Activated gamma-delta T cell treated with anti-CD3 and anti-CD28 coated beads, Interleukin-2, amount 50 U/mL, for 16 hours (primary cell): Measurements from ENCODE around the gene EGFR.
"Not testable (repeated sequence)": the region's sequence is repeated elsewhere in the genome, so short reads cannot be mapped to it uniquely, and the experiment has no call there.

ENCODE experiments used
- DNase-seq: peaks from one replicate; pipeline ENCODE4 v3.0.0-alpha.2; 2020; ENCODE audit warnings: low read depth

Gene EGFR

DNA sequence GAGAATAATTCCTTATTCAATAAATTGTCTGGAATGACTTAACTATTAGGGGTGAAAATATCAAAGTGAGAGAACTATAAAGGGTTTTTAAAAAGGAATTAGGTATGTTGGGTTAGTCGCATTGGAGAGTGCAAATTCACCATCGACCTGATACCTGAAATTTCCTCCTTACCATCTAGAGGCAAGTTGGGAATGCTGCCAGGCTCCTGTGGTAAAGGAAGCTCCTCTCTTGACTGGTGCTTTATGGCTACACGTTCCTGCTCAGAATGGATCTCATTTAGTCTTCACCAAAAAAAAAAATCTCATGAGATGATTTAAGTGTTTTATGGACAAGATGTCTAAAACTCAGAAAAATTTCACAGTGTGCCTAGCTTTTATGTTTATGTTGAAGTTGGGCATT lies 129.8 kb downstream of the EGFR start:
- DNase-seq = no peak

DNA sequence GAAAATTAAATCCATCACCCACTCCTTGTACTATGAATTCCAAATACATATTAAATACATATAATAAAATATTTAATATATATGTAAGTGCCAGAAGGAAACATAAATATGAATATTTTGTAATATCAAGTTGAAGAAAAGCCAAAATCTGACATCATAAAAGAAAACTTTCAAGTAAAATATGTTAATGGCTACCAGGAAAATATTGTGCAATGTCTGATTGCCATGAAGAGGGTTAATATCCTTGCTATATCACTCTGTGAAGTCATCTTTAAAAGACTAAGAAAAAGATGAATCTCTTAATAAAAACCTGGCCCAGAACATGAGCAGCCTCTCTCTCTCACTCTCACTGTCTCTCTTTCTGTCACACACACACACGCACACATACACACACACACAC lies 130.2 kb downstream of the EGFR start:
- no peak for DNase-seq

- no peak for DNase-seq
Observed at GRCh38 chr7:55150166-55150565, 131.3 kb downstream of the EGFR start.

GRCh38 chr7:55150709-55151451 lies 132.1 kb downstream of the EGFR start:
- DNase-seq = no peak

- no peak for DNase-seq
Observed at GRCh38 chr7:55152516-55152915, 133.7 kb downstream of the EGFR start.

GRCh38 chr7:55154096-55154495 lies 135.3 kb downstream of the EGFR start:
- no peak for DNase-seq

- no peak for DNase-seq
Observed at GRCh38 chr7:55155351-55156117, 136.7 kb downstream of the EGFR start.

GRCh38 chr7:55156919-55157763 lies 138.3 kb downstream of the EGFR start:
- no peak for DNase-seq

DNA sequence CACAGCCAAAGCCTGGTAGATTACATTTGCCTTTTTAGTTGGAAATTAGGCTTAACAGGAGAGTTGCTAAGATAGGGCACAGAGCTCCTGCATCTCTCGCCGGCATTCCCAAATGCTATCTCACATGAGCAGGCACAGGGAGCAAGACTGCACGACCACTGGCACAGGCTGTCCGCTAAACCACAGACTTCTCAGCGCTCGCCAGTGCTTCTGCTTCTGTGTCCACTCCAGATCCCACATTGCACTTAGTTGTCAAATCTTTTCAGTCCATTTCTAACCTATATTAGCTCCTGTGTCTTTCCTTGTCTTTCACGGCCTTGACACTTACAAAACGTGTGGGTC lies 138.9 kb downstream of the EGFR start:
- no peak for DNase-seq

DNA sequence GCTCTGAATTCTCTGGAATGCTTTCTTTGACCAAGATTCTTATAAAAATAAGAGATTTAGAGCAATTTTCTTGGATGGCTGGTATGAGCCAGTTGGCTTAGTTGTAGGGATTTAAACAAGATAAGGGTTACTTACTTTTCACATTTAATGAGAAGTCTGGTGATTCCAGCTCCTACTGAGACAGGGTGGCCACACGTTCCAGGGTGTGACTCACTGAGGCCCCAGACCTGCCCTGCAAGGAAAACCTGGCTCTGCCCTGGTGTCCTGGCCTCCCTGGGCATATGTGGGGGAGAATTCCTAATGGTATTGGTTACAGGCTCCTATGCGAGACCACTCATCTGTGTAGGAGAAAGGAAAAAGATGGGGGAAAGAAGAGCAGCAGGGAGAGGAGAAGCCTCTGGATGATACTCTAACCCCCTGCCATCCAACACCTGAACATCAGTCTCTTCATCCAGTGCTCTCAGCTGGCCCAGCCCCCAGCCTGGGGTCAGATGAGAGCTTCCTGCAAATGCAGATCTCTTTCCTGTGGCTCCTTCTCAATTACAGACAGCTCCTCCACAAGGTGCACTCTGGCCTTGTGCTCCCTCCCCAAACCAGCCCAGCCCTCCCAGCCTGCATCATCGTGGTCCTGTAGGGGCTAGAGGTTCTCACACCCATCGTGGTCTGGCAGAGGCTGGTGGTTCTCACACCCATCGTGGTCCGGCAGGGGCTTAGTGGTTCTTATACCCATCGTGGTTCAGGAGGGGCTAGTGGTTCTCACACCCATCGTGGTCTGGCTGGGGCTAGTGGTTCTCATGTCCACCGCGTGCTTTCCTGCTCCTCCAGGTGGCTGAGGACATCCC lies 139.9 kb downstream of the EGFR start:
- no peak for DNase-seq

- no peak for DNase-seq
Observed at GRCh38 chr7:55160539-55160938, 141.7 kb downstream of the EGFR start.

DNA sequence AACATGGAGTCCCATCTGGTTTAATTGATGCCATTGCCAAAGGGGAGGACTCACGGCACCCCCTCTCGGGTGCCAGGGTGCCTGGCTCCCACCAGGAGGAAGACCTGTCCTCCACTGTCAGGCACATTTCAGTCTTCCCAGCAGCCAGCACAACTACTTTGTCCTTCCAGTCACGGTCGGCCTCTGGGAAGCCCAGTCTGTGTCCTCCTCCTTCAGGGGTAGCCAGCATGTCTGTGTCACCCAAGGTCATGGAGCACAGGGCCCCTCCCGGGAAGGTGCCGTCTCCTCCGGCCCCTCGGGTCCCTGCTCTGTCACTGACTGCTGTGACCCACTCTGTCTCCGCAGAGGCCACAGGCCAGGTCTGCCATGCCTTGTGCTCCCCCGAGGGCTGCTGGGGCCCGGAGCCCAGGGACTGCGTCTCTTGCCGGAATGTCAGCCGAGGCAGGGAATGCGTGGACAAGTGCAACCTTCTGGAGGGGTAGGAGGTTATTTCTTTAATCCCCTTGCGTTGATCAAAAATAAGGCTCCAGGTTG lies 142.4 kb downstream of the EGFR start:
- no peak for DNase-seq

DNA sequence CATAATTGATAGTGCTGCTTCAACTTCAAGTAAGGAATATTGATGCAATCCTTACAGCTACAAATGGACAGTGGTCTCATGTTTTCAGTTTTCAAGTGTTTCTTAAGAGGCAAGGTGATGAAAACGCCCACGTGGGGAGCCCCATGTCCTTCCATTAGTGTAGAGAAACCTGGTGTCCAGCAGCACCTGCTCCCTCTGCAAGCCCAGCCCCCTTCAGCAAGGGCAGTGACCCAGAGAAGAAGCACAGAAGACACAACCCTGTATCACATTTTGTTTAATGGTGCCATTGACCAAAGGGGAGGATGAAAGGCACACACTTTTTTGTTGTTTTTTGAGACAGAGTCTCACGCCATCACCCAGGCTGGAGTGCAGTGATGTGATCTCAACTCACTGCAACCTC lies 143.7 kb downstream of the EGFR start:
- DNase-seq = no peak

GRCh38 chr7:55163733-55164132 lies 144.9 kb downstream of the EGFR start:
- no peak for DNase-seq

DNA sequence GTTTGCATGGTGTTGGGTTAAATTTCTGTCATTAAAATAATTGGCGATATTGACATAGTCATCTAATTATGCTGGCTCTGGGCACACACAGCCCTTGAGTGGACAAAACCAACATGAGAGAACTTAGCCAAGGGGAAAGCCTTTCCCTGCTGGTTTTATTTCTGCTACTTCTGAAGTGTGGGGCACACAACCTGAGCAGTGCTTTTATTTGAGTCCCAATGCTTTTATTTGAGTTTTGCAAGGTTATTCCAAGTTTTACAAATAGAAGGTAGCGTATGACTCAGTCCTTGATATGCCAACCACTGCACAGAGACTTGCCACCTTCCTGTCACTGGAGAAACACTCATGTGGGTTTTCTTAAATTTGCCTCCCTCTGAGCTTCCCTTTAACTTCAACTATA lies 145.7 kb downstream of the EGFR start:
- no peak for DNase-seq

- DNase-seq = no peak
Observed at GRCh38 chr7:55165176-55165861, 146.5 kb downstream of the EGFR start.

- DNase-seq = not testable (repeated sequence)
Observed at GRCh38 chr7:55167296-55167695, 148.5 kb downstream of the EGFR start.

DNA sequence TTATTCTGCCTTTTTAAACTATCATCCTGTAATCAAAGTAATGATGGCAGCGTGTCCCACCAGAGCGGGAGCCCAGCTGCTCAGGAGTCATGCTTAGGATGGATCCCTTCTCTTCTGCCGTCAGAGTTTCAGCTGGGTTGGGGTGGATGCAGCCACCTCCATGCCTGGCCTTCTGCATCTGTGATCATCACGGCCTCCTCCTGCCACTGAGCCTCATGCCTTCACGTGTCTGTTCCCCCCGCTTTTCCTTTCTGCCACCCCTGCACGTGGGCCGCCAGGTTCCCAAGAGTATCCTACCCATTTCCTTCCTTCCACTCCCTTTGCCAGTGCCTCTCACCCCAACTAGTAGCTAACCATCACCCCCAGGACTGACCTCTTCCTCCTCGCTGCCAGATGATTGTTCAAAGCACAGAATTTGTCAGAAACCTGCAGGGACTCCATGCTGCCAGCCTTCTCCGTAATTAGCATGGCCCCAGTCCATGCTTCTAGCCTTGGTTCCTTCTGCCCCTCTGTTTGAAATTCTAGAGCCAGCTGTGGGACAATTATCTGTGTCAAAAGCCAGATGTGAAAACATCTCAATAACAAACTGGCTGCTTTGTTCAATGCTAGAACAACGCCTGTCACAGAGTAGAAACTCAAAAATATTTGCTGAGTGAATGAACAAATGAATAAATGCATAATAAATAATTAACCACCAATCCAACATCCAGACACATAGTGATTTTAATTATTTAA lies 151.7 kb downstream of the EGFR start:
- DNase-seq = no peak

DNA sequence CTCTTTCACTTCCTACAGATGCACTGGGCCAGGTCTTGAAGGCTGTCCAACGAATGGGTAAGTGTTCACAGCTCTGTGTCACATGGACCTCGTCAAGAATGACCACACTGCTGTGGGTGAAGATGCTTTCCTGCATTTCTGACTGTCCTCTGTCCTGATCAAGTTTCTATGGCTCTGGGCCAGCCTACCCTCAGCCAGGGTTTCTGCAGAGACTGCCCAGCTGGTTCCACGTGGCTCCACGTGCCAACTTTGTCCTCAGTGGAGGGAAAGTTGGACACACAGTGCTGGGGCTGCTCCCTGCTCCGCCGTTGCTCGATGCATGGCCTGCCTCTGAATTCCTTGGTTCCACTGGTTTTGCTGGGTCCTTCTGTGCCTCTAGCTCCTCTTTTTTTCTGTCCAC lies 152.3 kb downstream of the EGFR start:
- DNase-seq = no peak

DNA sequence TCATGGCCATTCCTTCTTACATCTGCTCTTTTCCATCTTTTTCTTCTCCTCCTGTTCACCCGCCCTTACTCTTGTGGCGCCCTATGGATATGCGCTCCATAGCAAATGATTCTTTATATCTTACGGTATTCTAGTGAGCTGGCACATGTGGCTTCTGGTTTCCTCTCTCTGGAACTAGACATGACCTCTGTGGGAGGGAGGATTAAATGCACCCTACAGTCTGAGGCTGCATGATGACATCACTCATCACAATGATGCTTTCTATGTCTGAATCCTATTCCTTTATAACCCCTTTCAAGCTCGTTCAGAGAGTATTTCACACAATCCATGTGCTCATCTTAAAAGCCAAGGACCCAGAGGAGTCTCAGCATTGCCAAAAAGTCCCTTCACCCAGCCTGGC lies 153.3 kb downstream of the EGFR start:
- no peak for DNase-seq
